Measurements from ENCODE around the gene G6PC3.
"Not testable (repeated sequence)": the region's sequence is repeated elsewhere in the genome, so short reads cannot be mapped to it uniquely, and the experiment has no call there.

The G6PC3 gene

DNA sequence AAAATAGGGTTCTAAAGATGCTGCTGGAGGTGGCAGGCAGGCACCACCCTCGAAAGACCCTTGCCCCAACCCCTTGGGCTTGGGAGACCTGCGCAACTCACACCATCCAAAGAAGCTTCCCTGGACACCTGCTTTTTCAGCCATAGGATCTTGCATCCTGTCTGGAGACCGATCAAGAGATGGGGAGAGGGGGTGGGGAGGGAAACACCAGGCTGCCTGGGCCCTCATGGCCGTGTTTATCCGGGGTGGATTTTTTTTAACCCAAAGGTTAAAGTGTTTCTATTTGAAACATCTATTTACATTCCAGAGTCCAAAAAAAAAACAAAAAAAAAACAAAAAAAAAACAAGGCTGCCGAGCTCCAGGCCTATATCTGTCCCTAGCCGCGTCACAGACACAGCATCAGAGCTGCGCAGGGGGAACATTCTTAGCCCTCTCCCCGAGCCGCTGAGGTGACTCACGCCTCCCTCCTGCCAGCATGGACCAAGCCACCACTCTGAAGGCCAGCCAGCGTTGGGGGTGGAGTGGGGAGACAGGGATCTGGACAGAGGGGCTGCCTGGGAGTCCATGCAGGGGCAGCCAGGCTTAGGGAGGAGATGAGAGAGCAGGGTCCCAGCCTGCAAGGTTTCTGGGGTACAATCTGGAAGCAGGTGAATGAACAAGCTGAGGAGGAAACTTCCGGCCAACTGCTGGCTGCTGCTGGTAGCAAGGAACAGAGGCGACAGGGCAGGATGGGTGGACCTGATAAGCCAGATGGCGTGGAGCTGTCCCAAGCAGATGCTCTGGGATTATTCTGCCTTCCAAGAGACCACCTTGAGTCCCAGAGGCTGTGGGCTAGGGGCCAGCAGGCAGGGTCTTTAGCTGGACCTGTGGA lies 38.1 kb downstream of the G6PC3 start:
- DNase-seq (ENCODE audit: low read depth in 2 of 2), result no peak

DNA sequence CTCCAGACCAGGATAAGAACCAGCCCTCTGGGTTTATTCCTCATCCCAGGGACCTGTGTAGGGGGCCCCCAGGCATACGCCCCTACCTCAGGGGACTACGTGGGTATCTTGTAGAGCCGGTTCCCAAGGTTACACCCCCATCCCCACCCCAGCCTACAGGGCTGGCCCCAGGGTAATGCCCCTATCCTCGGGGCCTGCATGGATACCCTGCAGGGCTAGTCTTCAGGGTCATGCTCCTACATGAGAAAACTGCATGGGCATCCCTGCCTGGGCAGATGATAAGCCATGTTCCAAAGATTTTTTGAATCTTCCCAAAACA lies 38.7 kb downstream of the G6PC3 start:
- DNase-seq (ENCODE audit: low read depth in 2 of 2), result no peak

DNA sequence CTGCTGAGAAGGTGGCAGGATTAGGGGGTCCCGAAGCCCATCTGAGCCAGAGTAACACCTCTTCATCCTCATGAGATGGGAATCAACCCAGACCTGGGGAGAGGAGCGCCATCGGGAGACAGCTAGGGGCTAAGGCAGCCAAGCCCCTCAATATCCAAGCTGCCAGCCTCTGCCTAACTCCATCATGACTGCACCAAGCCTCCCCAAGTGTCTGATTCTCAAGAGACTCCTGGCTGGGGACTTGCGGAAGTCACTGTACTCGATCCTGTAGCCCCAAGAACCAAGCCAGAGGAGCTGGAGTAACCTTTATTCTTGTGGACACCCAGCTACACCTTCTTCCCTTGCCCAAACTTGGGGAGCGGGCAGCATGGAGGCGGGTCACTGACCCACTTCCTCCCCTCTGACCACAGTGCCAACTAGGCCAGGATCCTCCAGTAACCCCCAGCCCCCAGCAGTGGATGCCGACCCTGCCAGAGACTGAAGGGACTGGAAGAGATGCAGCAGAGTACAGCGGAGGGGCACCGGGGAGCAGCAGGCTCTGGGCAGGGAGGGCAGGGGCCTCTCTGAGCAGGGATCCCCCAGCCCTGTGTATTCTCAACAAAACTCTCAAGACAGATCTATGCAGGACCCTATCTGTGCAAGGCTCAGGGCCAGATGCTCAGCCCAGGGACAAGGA lies 39.6 kb downstream of the G6PC3 start:
- no peak for DNase-seq (ENCODE audit: low read depth in 2 of 2)

DNA sequence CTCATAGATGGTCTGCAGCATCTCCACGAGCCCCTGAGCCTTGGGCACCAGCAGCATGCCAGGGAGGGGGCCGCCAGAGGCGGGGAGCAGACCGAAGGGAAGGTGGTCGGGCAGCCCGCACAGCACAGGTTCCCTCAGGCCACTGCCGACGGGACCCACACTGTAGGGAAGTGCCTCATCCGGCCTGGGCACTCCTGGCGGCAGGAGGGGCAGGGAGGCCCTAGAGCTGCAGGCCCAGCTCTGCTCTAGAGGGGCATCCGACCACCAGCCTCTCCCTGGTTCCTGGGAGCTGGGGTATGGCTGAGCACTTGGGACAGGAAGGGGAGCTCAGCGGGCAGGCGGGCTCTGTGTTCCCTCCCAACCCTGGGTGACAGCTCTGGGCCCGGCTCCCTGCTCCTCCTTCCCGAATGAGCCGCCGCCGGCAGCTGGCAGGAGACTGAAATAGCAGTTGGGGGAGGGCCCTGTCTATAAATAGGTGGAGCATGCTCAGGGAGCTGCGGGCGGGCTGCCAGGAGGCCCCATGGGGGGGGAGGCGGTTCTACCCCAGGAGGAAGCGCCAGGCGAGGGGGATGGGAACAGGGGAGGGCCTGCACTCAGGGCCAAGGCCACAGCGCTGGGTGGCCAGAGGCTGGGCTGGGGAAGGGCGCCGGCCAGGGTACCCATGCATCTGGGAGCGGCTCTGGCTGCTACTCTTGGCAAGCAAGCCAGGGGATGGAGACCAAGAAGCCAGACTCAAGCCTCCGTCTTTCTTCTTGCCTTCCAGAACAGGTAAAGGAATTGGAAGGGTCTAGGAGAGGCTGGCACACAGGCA lies 40.5 kb downstream of the G6PC3 start:
- peak; percentile 29 to 57 for DNase-seq (ENCODE audit: low read depth in 2 of 2)

GRCh38 chr17:44111777-44112176 lies 41.2 kb downstream of the G6PC3 start:
- DNase-seq (ENCODE audit: low read depth in 2 of 2), result no peak

DNA sequence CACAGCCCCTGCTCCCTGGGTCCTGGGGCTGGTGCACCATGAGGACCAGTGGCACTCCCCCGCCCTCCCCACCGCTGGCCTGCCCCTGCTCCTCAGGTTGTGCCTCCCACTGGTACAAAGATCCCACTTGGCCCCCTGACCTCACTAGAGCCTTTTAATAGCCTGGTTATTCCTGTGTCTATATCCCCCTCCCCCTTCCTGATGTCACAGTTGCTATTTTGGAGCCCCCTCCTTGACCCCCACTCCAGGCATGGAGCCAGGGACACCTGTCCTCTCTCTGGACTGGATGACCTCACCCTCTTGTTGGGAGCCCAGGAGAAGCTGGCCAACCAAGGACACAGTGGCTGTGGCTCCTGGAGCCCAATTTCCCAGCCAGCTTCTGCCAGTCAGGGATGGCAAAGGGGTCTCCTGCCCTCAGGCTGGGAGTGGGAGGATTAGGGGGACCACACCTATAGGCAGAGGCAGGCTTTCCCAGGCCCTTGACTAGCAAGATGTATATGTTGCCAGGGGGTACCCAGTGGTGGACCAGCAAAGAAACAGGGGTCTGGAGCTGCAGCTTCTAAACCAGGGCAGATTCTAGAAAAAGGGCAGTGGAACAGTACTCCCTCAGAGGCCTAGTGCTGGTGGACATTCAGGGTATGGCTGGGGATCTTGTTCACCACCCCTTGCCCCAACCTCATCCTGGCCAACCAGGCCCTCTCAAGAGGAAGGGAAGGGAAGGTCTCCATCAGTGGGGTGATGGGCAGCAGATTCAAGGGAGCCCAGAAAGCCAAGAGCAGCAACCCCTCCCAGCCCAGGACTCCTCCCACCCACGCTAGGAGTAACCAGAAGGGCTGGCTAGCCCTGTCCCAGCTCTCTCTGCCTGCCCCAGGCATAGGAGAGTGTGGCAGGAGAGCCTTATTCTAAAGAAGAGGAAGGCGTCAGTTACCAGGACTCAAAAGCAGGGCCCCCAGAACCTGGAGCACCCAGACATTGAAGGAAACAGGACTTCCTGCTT lies 42.0 kb downstream of the G6PC3 start:
- DNase-seq (ENCODE audit: low read depth in 2 of 2), result no peak

- no peak for DNase-seq (ENCODE audit: low read depth in 2 of 2)
Measured at GRCh38 chr17:44113382-44113781, 42.8 kb downstream of the G6PC3 start.

GRCh38 chr17:44113868-44114840 lies 43.6 kb downstream of the G6PC3 start:
- DNase-seq (ENCODE audit: low read depth in 2 of 2), result no peak

GRCh38 chr17:44115585-44116415 lies 45.3 kb downstream of the G6PC3 start:
- no peak for DNase-seq (ENCODE audit: low read depth in 2 of 2)

DNA sequence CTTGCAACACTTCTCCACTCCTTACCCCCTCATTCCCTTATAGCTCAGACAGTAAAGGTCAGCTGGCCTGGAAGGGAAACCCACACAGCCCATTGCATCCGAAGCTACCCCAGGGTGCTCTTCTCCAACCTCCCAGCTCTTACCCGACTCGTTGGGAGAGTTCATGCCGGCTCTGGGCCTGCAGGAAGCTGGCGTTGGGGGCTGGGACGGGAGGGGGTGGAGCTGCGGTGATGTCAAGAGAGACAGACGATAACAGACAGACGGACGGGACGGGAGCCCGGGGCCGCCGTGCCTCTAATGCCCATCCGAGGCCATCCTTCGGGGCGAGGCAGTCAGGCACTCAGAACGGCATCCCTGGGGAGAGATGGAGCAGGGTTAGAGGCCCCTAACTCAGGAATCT lies 46.8 kb downstream of the G6PC3 start:
- DNase-seq (ENCODE audit: low read depth in 2 of 2), result no peak

GRCh38 chr17:44118427-44119050 lies 48.0 kb downstream of the G6PC3 start:
- DNase-seq (ENCODE audit: low read depth in 2 of 2), result no peak

GRCh38 chr17:44119062-44119461 lies 48.5 kb downstream of the G6PC3 start:
- no peak for DNase-seq (ENCODE audit: low read depth in 2 of 2)

GRCh38 chr17:44119798-44120197 lies 49.3 kb downstream of the G6PC3 start:
- no peak for DNase-seq (ENCODE audit: low read depth in 2 of 2)

DNA sequence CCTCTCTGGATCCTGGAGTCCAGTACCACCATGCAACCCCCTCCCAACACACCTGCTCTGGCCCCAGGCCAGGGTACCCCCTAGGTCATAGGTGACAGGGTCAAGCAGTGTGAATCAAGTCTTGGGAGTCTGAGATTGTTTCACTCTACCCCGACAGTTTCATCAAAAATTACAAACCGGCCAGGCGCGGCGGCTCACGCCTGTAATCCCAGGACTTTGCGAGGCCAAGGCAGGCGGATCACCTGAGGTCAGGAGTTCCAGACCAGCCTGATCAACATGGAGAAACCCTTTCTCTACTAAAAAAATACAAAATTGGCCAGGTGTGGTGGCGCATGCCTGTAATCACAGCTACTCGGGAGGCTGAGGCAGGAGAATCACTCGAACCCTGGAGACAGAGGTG lies 49.7 kb downstream of the G6PC3 start:
- not testable (repeated sequence) for DNase-seq (ENCODE audit: low read depth in 2 of 2)

GRCh38 chr17:44120851-44121605 lies 50.5 kb downstream of the G6PC3 start:
- DNase-seq (ENCODE audit: low read depth in 2 of 2), result no peak

DNA sequence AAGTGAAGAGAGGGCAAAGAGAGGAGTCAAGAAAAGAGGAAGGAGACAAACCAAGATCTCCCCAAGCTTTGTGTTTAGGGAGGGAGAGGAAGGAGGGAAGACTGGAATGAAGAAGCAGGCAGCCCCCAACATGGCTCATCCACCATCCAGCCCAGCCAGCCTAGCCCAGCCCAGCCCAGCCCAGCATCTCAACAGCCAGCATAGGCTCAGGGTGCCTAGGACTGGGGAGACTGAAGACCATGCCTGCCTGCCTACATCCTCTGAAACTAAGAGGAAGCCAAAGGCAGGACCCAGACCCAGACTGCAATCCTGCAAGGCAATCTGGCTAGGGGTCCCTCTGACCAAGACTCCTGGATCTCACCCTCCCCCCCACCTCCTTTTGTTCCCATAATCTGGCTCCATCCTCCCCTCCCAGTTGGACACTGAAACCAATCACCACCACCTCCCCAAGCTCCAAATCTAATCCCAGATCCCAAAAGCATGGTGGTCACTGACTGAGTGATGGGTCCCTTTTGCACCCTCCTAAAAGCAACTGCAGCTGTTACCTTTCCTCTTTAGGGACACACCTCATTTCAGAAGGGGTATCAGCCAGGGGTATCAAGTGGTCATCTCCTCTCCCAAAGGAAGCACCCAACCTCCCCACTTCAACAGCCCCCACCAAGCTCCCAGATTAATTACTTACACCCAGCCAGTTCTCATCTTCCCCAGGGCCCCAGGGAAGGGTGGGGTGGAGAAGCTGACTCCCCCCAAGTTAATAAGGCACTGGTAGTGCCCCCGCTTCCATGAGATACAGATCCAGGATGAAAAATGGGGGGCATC lies 51.7 kb downstream of the G6PC3 start:
- no peak for DNase-seq (ENCODE audit: low read depth in 2 of 2)

DNA sequence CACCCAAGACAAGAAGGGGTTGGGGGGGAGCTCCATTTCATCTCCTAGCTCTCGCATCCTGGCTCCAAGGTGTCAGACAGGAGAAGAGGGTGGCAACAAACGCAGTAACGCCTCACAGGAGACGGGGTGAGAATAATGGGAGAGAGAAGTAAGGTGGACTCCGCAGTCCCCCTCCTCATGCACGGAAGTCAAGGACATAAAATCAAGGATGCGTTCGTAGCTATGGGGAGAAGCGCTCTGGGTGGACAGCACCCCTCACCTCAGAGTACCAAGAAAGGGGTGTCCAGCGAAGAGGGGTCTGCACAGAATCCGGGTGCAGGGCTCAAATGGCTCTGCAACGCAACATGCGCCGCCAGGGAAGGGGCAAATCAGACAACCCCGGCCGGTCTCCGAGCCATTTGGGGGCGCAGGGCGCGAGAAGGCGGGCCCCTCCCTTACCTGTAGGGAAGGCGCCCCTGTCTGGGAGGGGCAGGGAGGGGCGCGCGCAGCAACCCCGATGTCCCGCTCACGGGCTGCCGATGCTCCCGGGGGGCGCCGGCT lies 52.4 kb downstream of the G6PC3 start:
- no peak for DNase-seq (ENCODE audit: low read depth in 2 of 2)

All from stimulated activated CD4-positive, alpha-beta T cell treated with anti-CD3 and anti-CD28 coated beads, Interleukin-15, amount 100 ng/mL, for 48 hours (primary cell).